SU-DHL-6 (cell line): Measurements from ENCODE around the gene SIGLEC1.

ENCODE experiments used
- H2AFZ ChIP-seq: fragments of 200-600 bp; sonication (generic); 2 replicates; pipeline ENCODE4 v1.6.1; 2014; ENCODE audit warnings: low read depth, mild to moderate bottlenecking, moderate library complexity, mixed read lengths, antibody characterized with exemption, low read length; ENCODE audit not compliant: severe bottlenecking
- H3F3A ChIP-seq: fragments of 200-600 bp; shearing (Covaris generic); 2 replicates; pipeline ENCODE4 v1.6.0; 2016; ENCODE audit warnings: antibody characterized with exemption, mild to moderate bottlenecking; ENCODE audit not compliant: insufficient read depth
- H3K27ac ChIP-seq: fragments of 200-600 bp; sonication (generic); 2 replicates; pipeline ENCODE4 v1.5.1; 2016; ENCODE audit warnings: low read depth, mild to moderate bottlenecking, low read length, moderate library complexity, mixed read lengths
- H3K27me3 ChIP-seq: fragments of 200-600 bp; sonication (generic), shearing (Covaris generic); 2 replicates; pipeline ENCODE4 v1.6.0; 2014; ENCODE audit warnings: mild to moderate bottlenecking, low read length
- H3K36me3 ChIP-seq: fragments of 200-600 bp; sonication (generic); 2 replicates; pipeline ENCODE4 v1.6.1; 2014; ENCODE audit warnings: mild to moderate bottlenecking, low read length, mixed read lengths
- H3K4me2 ChIP-seq: fragments of 300-600, 200-600 bp; shearing (Covaris generic), sonication (generic); 2 replicates; pipeline ENCODE4 v1.6.0; 2014; ENCODE audit warnings: low read length, low read depth, mild to moderate bottlenecking; ENCODE audit not compliant: poor library complexity, severe bottlenecking
- H3K4me3 ChIP-seq: fragments of 200-600 bp; sonication (generic); 2 replicates; pipeline ENCODE4 v1.5.1; 2014; ENCODE audit warnings: antibody characterized with exemption, low read length, mild to moderate bottlenecking, mixed read lengths; ENCODE audit not compliant: insufficient read depth, poor library complexity, severe bottlenecking
- H3K79me2 ChIP-seq: fragments of 200-600 bp; sonication (generic); 2 replicates; pipeline ENCODE4 v1.6.1; 2014; ENCODE audit warnings: mild to moderate bottlenecking, low read length, moderate library complexity; ENCODE audit not compliant: insufficient read depth
- H3K9ac ChIP-seq: fragments of 200-600 bp; sonication (generic); 2 replicates; pipeline ENCODE4 v1.7.0; 2014; ENCODE audit warnings: mild to moderate bottlenecking, low read length
- H3K9me2 ChIP-seq: fragments of 200-600 bp; sonication (generic); replicated peaks from 2 replicates; pipeline ENCODE4 v1.6.1; 2014; ENCODE audit warnings: low read length; ENCODE audit not compliant: insufficient read depth
- H3K9me3 ChIP-seq: fragments of 200-600 bp; sonication (generic); 2 replicates; pipeline ENCODE4 v1.6.1; 2014; ENCODE audit warnings: low read length, mixed read lengths; ENCODE audit not compliant: insufficient read depth
- H4K20me1 ChIP-seq: fragments of 200-600 bp; sonication (generic); 2 replicates; pipeline ENCODE4 v1.6.1; 2014; ENCODE audit warnings: low read depth, mild to moderate bottlenecking, antibody characterized with exemption, low read length, moderate library complexity, mixed read lengths
- EZH2phosphoT487 ChIP-seq: fragments of 200-600 bp; sonication (generic), shearing (Covaris generic); conservative IDR thresholded peaks from 2 replicates; pipeline ENCODE4 v1.6.1; 2018; ENCODE audit warnings: mild to moderate bottlenecking, antibody characterized with exemption, low read length, moderate library complexity, mixed read lengths
- TF ChIP-seq, protein P1 (sequence below): fragments of 200-600 bp; sonication (generic); IDR thresholded peaks from one replicate; pipeline ENCODE4 v1.5.1; 2017; ENCODE audit warnings: antibody characterized with exemption, mild to moderate bottlenecking, low read length, moderate library complexity; ENCODE audit not compliant: insufficient read depth, poor library complexity, severe bottlenecking

Gene SIGLEC1

DNA sequence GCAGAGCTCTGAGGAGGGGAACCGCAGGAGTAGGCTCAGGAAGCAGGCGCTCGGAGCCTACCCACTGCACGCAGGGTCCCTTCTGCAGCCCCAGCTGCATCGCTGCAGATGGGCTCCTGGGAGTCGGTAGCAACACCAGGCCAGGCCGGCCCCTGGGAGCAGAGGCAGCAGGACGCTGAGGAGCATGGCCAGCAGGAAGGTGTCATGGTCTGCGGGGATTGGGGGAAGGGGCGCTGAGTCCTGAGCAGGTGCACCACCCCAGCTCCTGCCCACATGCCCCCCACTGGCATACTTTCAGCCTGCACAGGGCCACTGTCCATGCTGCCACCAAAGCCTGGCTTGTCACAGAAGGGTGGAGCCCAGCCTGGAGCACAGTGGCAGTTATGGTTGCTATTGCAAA, 41.5 kb downstream of the SIGLEC1 start:
- Histone ChIP-seq H3K79me2 (no peaks in the 10 kb centered on the region), H4K20me1 (no peaks in the 10 kb centered on the region), H3K27ac (no peak overlapping the region), H3K36me3 (no peaks in the 10 kb centered on the region), H3K9ac (no peak overlapping the region), H3K4me2 (no peak overlapping the region), H3K4me3 (no peak overlapping the region), H2AFZ (no peak overlapping the region), H3K9me3 (no peaks in the 10 kb centered on the region), H3K27me3 (no peaks in the 10 kb centered on the region), H3F3A (no peaks in the 10 kb centered on the region), H3K9me2 (no peaks in the 10 kb centered on the region)
- TF ChIP-seq, protein P1, sequence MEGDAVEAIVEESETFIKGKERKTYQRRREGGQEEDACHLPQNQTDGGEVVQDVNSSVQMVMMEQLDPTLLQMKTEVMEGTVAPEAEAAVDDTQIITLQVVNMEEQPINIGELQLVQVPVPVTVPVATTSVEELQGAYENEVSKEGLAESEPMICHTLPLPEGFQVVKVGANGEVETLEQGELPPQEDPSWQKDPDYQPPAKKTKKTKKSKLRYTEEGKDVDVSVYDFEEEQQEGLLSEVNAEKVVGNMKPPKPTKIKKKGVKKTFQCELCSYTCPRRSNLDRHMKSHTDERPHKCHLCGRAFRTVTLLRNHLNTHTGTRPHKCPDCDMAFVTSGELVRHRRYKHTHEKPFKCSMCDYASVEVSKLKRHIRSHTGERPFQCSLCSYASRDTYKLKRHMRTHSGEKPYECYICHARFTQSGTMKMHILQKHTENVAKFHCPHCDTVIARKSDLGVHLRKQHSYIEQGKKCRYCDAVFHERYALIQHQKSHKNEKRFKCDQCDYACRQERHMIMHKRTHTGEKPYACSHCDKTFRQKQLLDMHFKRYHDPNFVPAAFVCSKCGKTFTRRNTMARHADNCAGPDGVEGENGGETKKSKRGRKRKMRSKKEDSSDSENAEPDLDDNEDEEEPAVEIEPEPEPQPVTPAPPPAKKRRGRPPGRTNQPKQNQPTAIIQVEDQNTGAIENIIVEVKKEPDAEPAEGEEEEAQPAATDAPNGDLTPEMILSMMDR, result no peak

DNA sequence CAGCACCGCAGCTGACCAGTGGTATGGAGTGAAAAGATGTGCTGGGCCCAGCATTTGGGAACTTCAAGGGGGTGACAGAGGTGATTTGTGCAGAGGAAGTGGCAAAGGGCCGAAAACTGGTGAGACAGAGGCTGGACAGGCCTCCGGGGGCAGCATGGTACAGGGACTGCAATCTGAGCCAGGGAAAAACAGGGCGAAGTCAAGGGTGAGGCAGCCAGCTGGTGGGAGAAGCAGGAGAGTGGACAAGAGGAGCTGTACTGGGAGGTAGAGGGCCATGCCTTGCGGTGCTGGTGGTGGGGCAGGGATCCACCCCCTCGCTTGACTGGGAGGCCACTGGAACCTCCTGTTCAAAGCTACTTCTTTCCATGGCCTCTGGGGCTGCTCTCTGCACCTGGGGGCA, 41.9 kb downstream of the SIGLEC1 start:
- Histone ChIP-seq H4K20me1 (no peaks in the 10 kb centered on the region), H3K9ac (no peak overlapping the region), H3K9me2 (no peaks in the 10 kb centered on the region), H3K27me3 (no peaks in the 10 kb centered on the region), H2AFZ (no peak overlapping the region), H3K4me3 (no peak overlapping the region), H3K79me2 (no peaks in the 10 kb centered on the region), H3F3A (no peaks in the 10 kb centered on the region), H3K27ac (no peak overlapping the region), H3K36me3 (no peaks in the 10 kb centered on the region), H3K9me3 (no peaks in the 10 kb centered on the region), H3K4me2 (no peak overlapping the region)
- TF ChIP-seq, protein P1, result no peak
- no peak for TF ChIP-seq EZH2phosphoT487

DNA sequence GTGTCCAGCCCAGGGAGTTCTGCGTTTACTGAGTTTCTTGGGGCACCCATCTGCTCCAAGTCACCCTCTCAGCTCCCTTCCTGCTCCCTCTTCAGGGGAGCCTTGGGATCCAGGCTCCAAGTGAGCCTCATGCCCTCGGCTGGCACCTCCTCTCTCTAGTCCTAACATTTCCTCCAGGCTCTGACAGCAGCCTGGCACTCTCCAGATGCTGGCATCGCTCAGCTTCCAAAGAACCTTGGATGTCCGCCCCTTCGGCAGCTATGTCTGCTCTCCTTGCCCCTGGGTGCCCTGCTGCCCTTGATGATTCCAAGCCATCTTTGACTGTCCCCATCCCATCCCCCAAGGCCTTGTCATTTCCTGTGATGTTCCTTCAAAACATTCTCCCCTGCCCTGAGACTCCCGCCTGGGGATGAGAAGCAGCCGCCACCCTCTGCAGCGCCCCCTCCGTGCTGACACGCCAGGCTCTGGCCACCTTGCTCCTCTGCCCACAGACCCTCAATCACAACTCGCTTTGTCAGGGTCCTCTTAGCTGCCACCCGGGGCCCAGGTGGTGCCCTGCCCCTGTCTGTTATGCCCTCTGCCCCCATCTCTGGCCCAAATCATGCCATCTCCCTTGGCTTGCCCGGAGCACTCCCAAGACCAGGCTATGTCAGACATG, 42.6 kb downstream of the SIGLEC1 start:
- Histone ChIP-seq H3K9ac (no peak overlapping the region), H3K9me3 (no peaks in the 10 kb centered on the region), H3K36me3 (no peaks in the 10 kb centered on the region), H3K4me2 (no peak overlapping the region), H3K27me3 (no peaks in the 10 kb centered on the region), H3K9me2 (no peaks in the 10 kb centered on the region), H3K4me3 (no peak overlapping the region), H2AFZ (no peak overlapping the region), H3K27ac (no peak overlapping the region), H3F3A (no peaks in the 10 kb centered on the region), H3K79me2 (no peaks in the 10 kb centered on the region), H4K20me1 (no peaks in the 10 kb centered on the region)
- no peak for TF ChIP-seq EZH2phosphoT487
- TF ChIP-seq, protein P1, result no peak
